ENCODE results near the gene STPG3.

- no peak for TF ChIP-seq CTCF (IDR thresholded peaks at IDR 0.05)
- TF ChIP-seq POLR2A (IDR thresholded peaks at IDR 0.05) = no peak
Measured at GRCh38 chr9:137300567-137301080, 49.5 kb downstream of the STPG3 start.
